ENCODE results near the gene CD80. TPM values are rescaled to one million over a fixed set of nuclear protein-coding genes. Genes with fewer than 3 reads are reported as not detected.

Gene CD80
- total RNA-seq, 1 experiment from 2014 or later: 0.12 TPM

- Histone ChIP-seq H3K4me1 (no peaks in the 10 kb centered on the region), H3K27me3 (no peaks in the 10 kb centered on the region), H3K9me3 (replicated peaks) (no peaks in the 10 kb centered on the region), H3K4me3 (no peak overlapping the region), H3K27ac (no peak overlapping the region), H3K36me3 (no peaks in the 10 kb centered on the region)
- DNase-seq: no peak
Measured at GRCh38 chr3:119543147-119543546, 16.3 kb downstream of the CD80 start.

- H3K27ac ChIP-seq: no peak overlapping the region
- H3K9me3 ChIP-seq (replicated peaks): no peaks in the 10 kb centered on the region
- no peaks in the 10 kb centered on the region for H3K27me3 ChIP-seq
- H3K36me3 ChIP-seq: no peaks in the 10 kb centered on the region
- no peak for DNase-seq
- H3K4me1 ChIP-seq: no peaks in the 10 kb centered on the region
- no peak overlapping the region for H3K4me3 ChIP-seq
Measured at GRCh38 chr3:119542168-119542767, 17.1 kb downstream of the CD80 start.

GRCh38 chr3:119541547-119541946 lies 17.9 kb downstream of the CD80 start:
- Histone ChIP-seq H3K9me3 (replicated peaks) (no peaks in the 10 kb centered on the region), H3K4me3 (no peak overlapping the region), H3K27ac (no peak overlapping the region), H3K36me3 (no peaks in the 10 kb centered on the region), H3K27me3 (no peaks in the 10 kb centered on the region), H3K4me1 (no peaks in the 10 kb centered on the region)
- no peak for DNase-seq

GRCh38 chr3:119538772-119539171 lies 20.6 kb downstream of the CD80 start:
- Histone ChIP-seq H3K9me3 (replicated peaks) (no peaks in the 10 kb centered on the region), H3K4me3 (no peak overlapping the region), H3K36me3 (no peaks in the 10 kb centered on the region), H3K27me3 (no peaks in the 10 kb centered on the region), H3K27ac (no peak overlapping the region), H3K4me1 (no peaks in the 10 kb centered on the region)
- DNase-seq: no peak

GRCh38 chr3:119536757-119537156 lies 22.7 kb downstream of the CD80 start:
- H3K27me3 ChIP-seq: no peaks in the 10 kb centered on the region
- H3K4me3 ChIP-seq: no peak overlapping the region
- no peak overlapping the region for H3K27ac ChIP-seq
- no peaks in the 10 kb centered on the region for H3K4me1 ChIP-seq
- no peaks in the 10 kb centered on the region for H3K36me3 ChIP-seq
- no peaks in the 10 kb centered on the region for H3K9me3 ChIP-seq (replicated peaks)
- DNase-seq: no peak

GRCh38 chr3:119534296-119534695 lies 25.1 kb downstream of the CD80 start:
- H3K27ac ChIP-seq: no peak overlapping the region
- no peak for DNase-seq
- H3K4me3 ChIP-seq: no peak overlapping the region
- no peaks in the 10 kb centered on the region for H3K27me3 ChIP-seq
- no peaks in the 10 kb centered on the region for H3K36me3 ChIP-seq
- H3K4me1 ChIP-seq: no peaks in the 10 kb centered on the region
- no peaks in the 10 kb centered on the region for H3K9me3 ChIP-seq (replicated peaks)

GRCh38 chr3:119531151-119531550 lies 28.3 kb downstream of the CD80 start:
- Histone ChIP-seq H3K4me1 (no peaks in the 10 kb centered on the region), H3K36me3 (no peaks in the 10 kb centered on the region), H3K27ac (no peak overlapping the region), H3K27me3 (no peaks in the 10 kb centered on the region), H3K9me3 (replicated peaks) (no peaks in the 10 kb centered on the region), H3K4me3 (no peak overlapping the region)
- no peak for DNase-seq

GRCh38 chr3:119530456-119530855 lies 29.0 kb downstream of the CD80 start:
- H3K36me3 ChIP-seq: no peaks in the 10 kb centered on the region
- H3K4me3 ChIP-seq: no peak overlapping the region
- DNase-seq: no peak
- H3K4me1 ChIP-seq: no peaks in the 10 kb centered on the region
- H3K9me3 ChIP-seq (replicated peaks): no peaks in the 10 kb centered on the region
- H3K27me3 ChIP-seq: no peaks in the 10 kb centered on the region
- no peak overlapping the region for H3K27ac ChIP-seq

- no peaks in the 10 kb centered on the region for H3K4me1 ChIP-seq
- DNase-seq: no peak
- no peaks in the 10 kb centered on the region; the same call in 1 of the 2 replicates for H3K36me3 ChIP-seq
- no peaks in the 10 kb centered on the region for H3K9me3 ChIP-seq (replicated peaks)
- no peak overlapping the region for H3K27ac ChIP-seq
- no peak overlapping the region for H3K4me3 ChIP-seq
- no peaks in the 10 kb centered on the region for H3K27me3 ChIP-seq
Measured at GRCh38 chr3:119529883-119530282, 29.5 kb downstream of the CD80 start.

GRCh38 chr3:119527714-119528113 lies 31.7 kb downstream of the CD80 start:
- no peak for DNase-seq

GRCh38 chr3:119524931-119525662 lies 34.3 kb downstream of the CD80 start:
- Histone ChIP-seq H3K4me3 (no peak overlapping the region), H3K27me3 (no peaks in the 10 kb centered on the region), H3K27ac (no peak overlapping the region), H3K9me3 (replicated peaks) (no peaks in the 10 kb centered on the region; the same call in 1 of the 2 replicates), H3K4me1 (no peaks in the 10 kb centered on the region), H3K36me3 (peaks cover 16% of the 10 kb centered on the region)
- peak in 1 of 2 experiments; percentile 9 for DNase-seq

More at GRCh38 chr3:119527714-119528113, 31.7 kb downstream of the CD80 start:
- Histone ChIP-seq H3K36me3 (peaks cover 5% of the 10 kb centered on the region), H3K9me3 (replicated peaks) (no peaks in the 10 kb centered on the region), H3K4me1 (no peaks in the 10 kb centered on the region), H3K4me3 (no peak overlapping the region), H3K27ac (no peak overlapping the region), H3K27me3 (no peaks in the 10 kb centered on the region)

GRCh38 chr3:119518026-119518425 lies 41.4 kb downstream of the CD80 start:
- Histone ChIP-seq H3K4me1 (no peaks in the 10 kb centered on the region), H3K27me3 (no peaks in the 10 kb centered on the region), H3K9me3 (replicated peaks) (no peaks in the 10 kb centered on the region; the same call in 1 of the 2 replicates), H3K4me3 (no peak overlapping the region), H3K36me3 (peaks cover 68% of the 10 kb centered on the region), H3K27ac (no peak overlapping the region)
- DNase-seq: no peak

GRCh38 chr3:119517112-119517511 lies 42.3 kb downstream of the CD80 start:
- no peak for DNase-seq
- H3K4me3 ChIP-seq: no peak overlapping the region
- H3K4me1 ChIP-seq: no peaks in the 10 kb centered on the region
- H3K9me3 ChIP-seq (replicated peaks): no peaks in the 10 kb centered on the region; the same call in 1 of the 2 replicates
- no peaks in the 10 kb centered on the region for H3K27me3 ChIP-seq
- H3K36me3 ChIP-seq: peaks cover 68% of the 10 kb centered on the region
- H3K27ac ChIP-seq: no peak overlapping the region

- H3K4me3 ChIP-seq: no peak overlapping the region
- H3K4me1 ChIP-seq: no peaks in the 10 kb centered on the region
- no peak overlapping the region for H3K27ac ChIP-seq
- no peaks in the 10 kb centered on the region; the same call in 1 of the 2 replicates for H3K9me3 ChIP-seq (replicated peaks)
- no peak for DNase-seq
- peaks cover 59% of the 10 kb centered on the region for H3K36me3 ChIP-seq
- H3K27me3 ChIP-seq: no peaks in the 10 kb centered on the region
Measured at GRCh38 chr3:119514637-119515036, 44.8 kb downstream of the CD80 start.

- no peak for DNase-seq
- H3K36me3 ChIP-seq: peaks cover 57% of the 10 kb centered on the region
- no peak overlapping the region for H3K27ac ChIP-seq
- no peaks in the 10 kb centered on the region for H3K27me3 ChIP-seq
- H3K4me3 ChIP-seq: no peak overlapping the region
- H3K9me3 ChIP-seq (replicated peaks): no peaks in the 10 kb centered on the region; the same call in 1 of the 2 replicates
- no peaks in the 10 kb centered on the region for H3K4me1 ChIP-seq
Measured at GRCh38 chr3:119510690-119511089, 48.7 kb downstream of the CD80 start.
